Naive thymus-derived CD8-positive, alpha-beta T cell (primary cell): Measurements from ENCODE around the gene UBE2E2. TPM values are rescaled to one million over a fixed set of nuclear protein-coding genes. Genes with fewer than 3 reads are reported as not detected.

Source experiments
- ATAC-seq, 2 donors: fragments of 150-1000 bp; cut with Tn5 transposase in 1 of 2; sonication (Bioruptor Pico), chemical (Tn5 transposase) in 1 of 2; 1 replicate in 1 of 2; 2 replicates in 1 of 2; pipeline ENCODE4 v1.10.0; 2021; ENCODE audit warnings: mild to moderate bottlenecking in 2 of 2, moderate library complexity in 2 of 2
- POLR2A ChIA-PET: fragments of 350-600 bp; sonication (Branson Sonifier 250); formaldehyde crosslinking; loops from one replicate; lab custom pipeline; 2021; ENCODE audit warnings: antibody characterized with exemption; lab: Charles Lee
- DNase-seq, 10 donors: peaks; one replicate each; pipeline versions ENCODE4 v3.0.0 to v3.0.0-alpha.2; 2020 to 2022
- H3K27ac Mint-ChIP-seq, 10 donors: one replicate each; pipeline ENCODE4 v1.8.0; 2020 to 2022; ENCODE audit warnings: mild to moderate bottlenecking in 10 of 10, mixed read lengths in 10 of 10, moderate library complexity in 4 of 10, inconsistent platforms in 1 of 10
- H3K27me3 Mint-ChIP-seq, 5 donors: one replicate each; pipeline ENCODE4 v1.8.0; 2021 to 2022; ENCODE audit warnings: mixed read lengths in 5 of 5
- H3K36me3 Mint-ChIP-seq, 3 donors: one replicate each; pipeline ENCODE4 v1.8.0; 2020 to 2022; ENCODE audit warnings: mixed read lengths in 3 of 3, mild to moderate bottlenecking in 2 of 3, inconsistent platforms in 1 of 3
- H3K4me1 Mint-ChIP-seq, 4 donors: one replicate each; pipeline ENCODE4 v1.8.0; 2021 to 2022; ENCODE audit warnings: mixed read lengths in 4 of 4
- H3K4me3 Mint-ChIP-seq, 10 donors: one replicate each; pipeline ENCODE4 v1.8.0; 2020 to 2022; ENCODE audit warnings: mild to moderate bottlenecking in 10 of 10, mixed read lengths in 10 of 10, moderate library complexity in 6 of 10, inconsistent platforms in 1 of 10
- H3K9me3 Mint-ChIP-seq, 9 donors: one replicate each; pipeline ENCODE4 v1.8.0; 2020 to 2022; ENCODE audit warnings: mixed read lengths in 9 of 9, mild to moderate bottlenecking in 3 of 9, inconsistent platforms in 1 of 9, moderate library complexity in 1 of 9
- polyA plus RNA-seq, 3 donors: library from polyadenylated mRNA; unstranded; fragments of 300-500 nt; fragmentation: Illumina TruSeq; gene quantifications; one replicate each; pipeline ENCODE4 v1.2.3, GENCODE V29; 2021
- total RNA-seq, 8 experiments: library from RNA in 2 of 8; stranded (reverse) in 2 of 8; gene quantifications; one replicate each; pipeline ENCODE4 v1.2.3 and lab custom pipeline; 2021 to 2026

The UBE2E2 gene
- total and polyA plus RNA-seq, 5 experiments from 2014 or later, result 12.5 to 19.6 (median 14.0) TPM

DNA sequence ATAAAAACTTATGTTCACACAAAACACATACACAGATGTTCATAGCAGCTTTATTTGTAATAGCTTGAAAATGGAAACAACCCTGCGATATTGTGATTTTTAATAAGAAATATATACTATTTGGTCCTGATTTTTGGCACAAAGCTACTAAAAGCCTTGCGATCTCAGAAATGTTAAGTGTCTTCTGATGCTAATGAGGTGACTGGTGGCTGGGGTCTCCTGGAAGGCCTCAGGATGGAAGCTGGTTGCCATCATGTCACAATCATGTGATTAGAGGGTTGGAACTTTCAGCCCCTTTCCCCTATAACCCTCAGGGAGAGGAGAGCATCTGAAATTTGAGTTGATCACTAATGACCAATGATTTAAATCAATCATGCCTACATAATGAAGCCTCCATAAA lies 324.2 kb downstream of the UBE2E2 start:
- ATAC-seq, result no peak
- no peak for DNase-seq
- no peak overlapping the region for H3K4me3 Mint-ChIP-seq
- peaks cover 0 to 14% (median 1%) of the 10 kb centered on the region in 4 donors for H3K4me1 Mint-ChIP-seq
- POLR2A ChIA-PET, result no interaction called here
- no peak overlapping the region for H3K27ac Mint-ChIP-seq
- no peaks in the 10 kb centered on the region for H3K9me3 Mint-ChIP-seq
- no peaks in the 10 kb centered on the region for H3K27me3 Mint-ChIP-seq
- H3K36me3 Mint-ChIP-seq, result peaks cover 0 to 2% (median 0%) of the 10 kb centered on the region in 3 donors

DNA sequence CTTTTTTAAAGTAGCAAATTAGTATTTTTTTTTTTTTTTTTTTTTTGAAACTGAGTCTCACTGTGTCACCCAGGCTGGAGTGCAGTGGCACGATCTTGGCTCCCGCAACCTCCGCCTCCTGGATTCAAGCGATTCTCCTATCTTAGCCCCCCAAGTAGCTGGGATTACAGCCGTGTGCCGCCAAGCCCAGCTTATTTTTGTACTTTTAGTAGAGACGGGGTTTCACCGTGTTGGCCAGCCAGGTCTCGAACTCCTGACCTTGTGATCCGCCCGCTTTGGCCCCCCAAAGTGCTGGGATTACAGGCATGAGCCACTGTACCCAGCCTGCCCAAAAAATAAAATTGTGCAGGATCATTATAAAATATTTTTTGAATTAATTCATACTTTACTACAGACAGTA lies 330.5 kb downstream of the UBE2E2 start:
- ATAC-seq (no peak), DNase-seq (no peak)
- peaks cover 0 to 7% (median 0%) of the 10 kb centered on the region in 4 donors for H3K4me1 Mint-ChIP-seq
- H3K27me3 Mint-ChIP-seq, result no peaks in the 10 kb centered on the region
- H3K4me3 Mint-ChIP-seq, result no peak overlapping the region
- POLR2A ChIA-PET, result interaction anchor here (0.7 kb wide), 1 partner anchor 38 kb away, joined by 4 read pairs; no protein-coding TSS in a partner anchor
- H3K36me3 Mint-ChIP-seq, result peaks cover 0 to 8% (median 5%) of the 10 kb centered on the region in 3 donors
- no peak overlapping the region for H3K27ac Mint-ChIP-seq
- no peaks in the 10 kb centered on the region for H3K9me3 Mint-ChIP-seq

- Mint-ChIP-seq H3K27me3 (no peaks in the 10 kb centered on the region), H3K4me1 (peaks cover 0 to 6% (median 0%) of the 10 kb centered on the region in 4 donors), H3K4me3 (no peak overlapping the region), H3K36me3 (peaks cover 0 to 8% (median 5%) of the 10 kb centered on the region in 3 donors), H3K27ac (no peak overlapping the region), H3K9me3 (no peaks in the 10 kb centered on the region)
- POLR2A ChIA-PET, result interaction anchor here (0.7 kb wide), 1 partner anchor 38 kb away, joined by 4 read pairs; no protein-coding TSS in a partner anchor
- DNase-seq (no peak), ATAC-seq (no peak)
Measured at GRCh38 chr3:23533996-23534395, 330.9 kb downstream of the UBE2E2 start.

DNA sequence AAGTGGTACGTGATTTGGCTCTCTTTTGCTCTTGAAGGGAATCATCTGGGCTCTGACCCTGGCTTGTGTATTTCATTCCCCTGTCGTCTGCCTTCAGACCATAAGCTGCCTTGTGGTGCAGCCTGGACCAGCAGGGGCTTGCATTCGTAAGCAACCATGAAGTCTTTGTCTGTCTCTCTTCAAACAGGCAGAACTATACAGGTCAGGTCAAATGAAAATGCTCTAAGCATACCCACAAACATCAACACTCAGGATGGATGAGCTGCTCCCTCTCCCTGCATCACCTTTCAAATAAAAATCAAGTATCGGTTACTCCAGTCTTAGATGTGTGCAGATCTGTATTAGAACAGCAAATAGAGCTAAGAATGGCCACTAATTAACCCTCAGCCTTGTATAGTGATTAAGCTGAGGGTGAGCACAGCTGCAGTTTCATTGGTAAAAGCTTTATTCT lies 334.0 kb downstream of the UBE2E2 start:
- Mint-ChIP-seq H3K27me3 (no peaks in the 10 kb centered on the region), H3K4me3 (no peak overlapping the region), H3K36me3 (peaks cover 0 to 8% (median 5%) of the 10 kb centered on the region in 3 donors), H3K27ac (no peak overlapping the region), H3K9me3 (no peaks in the 10 kb centered on the region), H3K4me1 (no peaks in the 10 kb centered on the region)
- POLR2A ChIA-PET, result no interaction called here
- ATAC-seq (no peak), DNase-seq (no peak)

DNA sequence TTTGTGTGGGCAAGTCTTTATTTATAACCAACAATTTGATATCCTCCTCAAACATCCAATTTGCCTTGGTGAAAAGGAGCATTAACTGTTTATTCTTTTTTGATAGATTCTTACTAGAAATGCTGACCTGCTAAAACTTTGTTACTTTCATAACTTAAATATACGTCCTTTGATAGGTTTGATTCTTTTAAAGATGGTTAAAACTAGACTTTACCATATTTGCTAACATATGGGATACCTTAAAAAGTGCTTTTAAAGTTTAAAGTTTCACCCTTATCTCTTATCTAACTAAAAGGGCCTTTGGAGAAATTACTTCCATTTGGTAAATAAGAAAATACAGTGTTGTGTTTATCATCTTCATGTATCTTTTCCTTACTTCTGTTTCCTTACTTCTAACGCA lies 336.1 kb downstream of the UBE2E2 start:
- Mint-ChIP-seq H3K4me1 (no peaks in the 10 kb centered on the region), H3K4me3 (no peak overlapping the region), H3K27me3 (no peaks in the 10 kb centered on the region), H3K36me3 (peaks cover 0 to 4% (median 1%) of the 10 kb centered on the region in 3 donors), H3K27ac (no peak overlapping the region), H3K9me3 (no peaks in the 10 kb centered on the region)
- POLR2A ChIA-PET, result no interaction called here
- DNase-seq, result no peak
- no peak for ATAC-seq

- POLR2A ChIA-PET, result no interaction called here
- no peaks in the 10 kb centered on the region for H3K27me3 Mint-ChIP-seq
- ATAC-seq, result no peak
Measured at GRCh38 chr3:23540600-23540999, 337.5 kb downstream of the UBE2E2 start.

DNA sequence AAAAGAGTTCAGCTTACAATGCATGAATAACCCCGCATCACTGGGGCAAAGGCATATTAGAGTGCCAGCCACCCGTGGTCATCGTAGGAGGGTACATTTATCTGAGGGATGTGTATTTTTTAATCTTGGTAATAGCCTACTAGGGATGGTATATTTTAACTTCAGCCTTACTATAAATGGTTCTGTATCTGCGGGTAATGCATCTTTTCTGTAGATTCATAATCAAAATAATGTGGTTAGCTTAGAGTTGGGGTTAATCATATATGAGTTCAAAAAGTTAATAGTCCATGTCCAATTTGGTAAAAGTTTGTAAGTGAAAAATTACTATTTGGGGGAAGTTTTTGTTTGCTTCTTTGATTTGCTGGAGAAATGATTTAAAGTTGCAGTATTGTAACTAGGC lies 339.0 kb downstream of the UBE2E2 start:
- H3K36me3 Mint-ChIP-seq, result no peaks in the 10 kb centered on the region
- H3K27ac Mint-ChIP-seq, result no peak overlapping the region
- POLR2A ChIA-PET, result no interaction called here
- no peaks in the 10 kb centered on the region for H3K9me3 Mint-ChIP-seq
- no peak overlapping the region for H3K4me3 Mint-ChIP-seq
- DNase-seq (no peak), ATAC-seq (no peak)
- H3K4me1 Mint-ChIP-seq, result no peaks in the 10 kb centered on the region
- H3K27me3 Mint-ChIP-seq, result no peaks in the 10 kb centered on the region

More at GRCh38 chr3:23540600-23540999, 337.5 kb downstream of the UBE2E2 start:
- Mint-ChIP-seq H3K36me3 (no peaks in the 10 kb centered on the region), H3K9me3 (no peaks in the 10 kb centered on the region), H3K27ac (no peak overlapping the region), H3K4me3 (no peak overlapping the region), H3K4me1 (no peaks in the 10 kb centered on the region)
- no peak for DNase-seq

DNA sequence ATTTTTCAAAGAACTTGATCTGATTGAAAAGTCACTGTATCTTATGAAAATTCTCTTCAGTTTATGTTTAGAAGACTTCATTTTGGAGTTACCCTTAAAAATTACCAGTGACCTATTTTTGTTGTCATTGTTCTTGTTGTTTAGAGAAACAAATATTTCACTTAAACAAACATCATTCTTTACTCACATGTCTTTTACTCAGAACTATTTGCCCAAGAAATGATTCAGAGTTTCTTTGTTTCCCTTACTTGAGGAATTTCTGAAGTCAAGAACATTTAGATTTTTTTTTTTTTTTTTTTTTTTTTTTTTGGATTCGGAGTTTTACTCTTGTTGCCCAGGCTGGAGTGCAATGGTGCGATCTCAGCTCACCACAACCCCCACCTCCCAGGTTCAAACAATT lies 343.1 kb downstream of the UBE2E2 start:
- Mint-ChIP-seq H3K27ac (no peak overlapping the region), H3K27me3 (no peaks in the 10 kb centered on the region), H3K36me3 (no peaks in the 10 kb centered on the region), H3K4me1 (peaks cover 0 to 2% (median 0%) of the 10 kb centered on the region in 4 donors), H3K9me3 (no peaks in the 10 kb centered on the region), H3K4me3 (no peak overlapping the region)
- DNase-seq (no peak), ATAC-seq (no peak)
- POLR2A ChIA-PET, result no interaction called here

GRCh38 chr3:23547905-23548650 lies 345.0 kb downstream of the UBE2E2 start:
- Mint-ChIP-seq H3K4me1 (peaks cover 0 to 2% (median 0%) of the 10 kb centered on the region in 4 donors), H3K27me3 (no peaks in the 10 kb centered on the region), H3K9me3 (no peaks in the 10 kb centered on the region), H3K27ac (no peak overlapping the region), H3K36me3 (no peaks in the 10 kb centered on the region), H3K4me3 (no peak overlapping the region)
- POLR2A ChIA-PET, result no interaction called here
- ATAC-seq, result no peak
- no peak for DNase-seq

GRCh38 chr3:23548706-23549105 lies 345.6 kb downstream of the UBE2E2 start:
- Mint-ChIP-seq H3K4me3 (no peak overlapping the region), H3K36me3 (no peaks in the 10 kb centered on the region), H3K27ac (no peak overlapping the region), H3K27me3 (no peaks in the 10 kb centered on the region), H3K4me1 (peaks cover 0 to 2% (median 0%) of the 10 kb centered on the region in 4 donors), H3K9me3 (no peaks in the 10 kb centered on the region)
- POLR2A ChIA-PET, result no interaction called here
- ATAC-seq (no peak), DNase-seq (no peak)

- DNase-seq (no peak), ATAC-seq (no peak)
- H3K36me3 Mint-ChIP-seq, result no peaks in the 10 kb centered on the region
- no peaks in the 10 kb centered on the region for H3K27me3 Mint-ChIP-seq
- peaks cover 0 to 2% (median 0%) of the 10 kb centered on the region in 4 donors for H3K4me1 Mint-ChIP-seq
- POLR2A ChIA-PET, result no interaction called here
- H3K27ac Mint-ChIP-seq, result no peak overlapping the region
- no peaks in the 10 kb centered on the region for H3K9me3 Mint-ChIP-seq
- H3K4me3 Mint-ChIP-seq, result no peak overlapping the region
Measured at GRCh38 chr3:23549148-23549910, 346.2 kb downstream of the UBE2E2 start.

DNA sequence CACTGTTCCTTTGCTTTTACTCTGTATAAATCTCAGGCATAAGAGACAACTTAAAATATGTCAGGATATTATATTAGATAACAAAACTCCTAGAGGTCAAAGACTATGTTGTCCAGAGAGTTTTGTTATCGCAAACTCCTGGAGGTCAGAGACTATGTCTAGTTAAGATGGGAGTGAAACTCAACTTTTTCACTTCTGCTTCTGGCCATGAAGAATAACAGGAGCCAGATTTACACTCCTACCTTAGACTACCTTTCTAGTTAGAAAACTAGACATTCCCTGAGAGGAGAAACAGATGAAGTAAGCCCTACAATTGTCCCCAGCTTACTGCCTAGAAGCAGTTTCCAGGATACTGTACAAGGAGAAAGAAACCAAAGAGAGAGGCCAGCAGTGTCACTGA lies 347.3 kb downstream of the UBE2E2 start:
- Mint-ChIP-seq H3K27ac (no peak overlapping the region), H3K36me3 (no peaks in the 10 kb centered on the region)
- DNase-seq, result no peak

GRCh38 chr3:23552506-23552905 lies 349.4 kb downstream of the UBE2E2 start:
- DNase-seq, result no peak
- H3K4me3 Mint-ChIP-seq, result no peak overlapping the region
- H3K9me3 Mint-ChIP-seq, result peaks cover 0 to 6% (median 0%) of the 10 kb centered on the region in 9 donors
- no peak overlapping the region for H3K27ac Mint-ChIP-seq
- ATAC-seq, result no peak
- H3K36me3 Mint-ChIP-seq, result no peaks in the 10 kb centered on the region
- no peaks in the 10 kb centered on the region for H3K27me3 Mint-ChIP-seq
- H3K4me1 Mint-ChIP-seq, result peaks cover 0 to 2% (median 0%) of the 10 kb centered on the region in 4 donors
- POLR2A ChIA-PET, result no interaction called here

More for the DNA sequence above, 347.3 kb downstream of the UBE2E2 start:
- peaks cover 0 to 4% (median 0%) of the 10 kb centered on the region in 9 donors for H3K9me3 Mint-ChIP-seq
- no peak overlapping the region for H3K4me3 Mint-ChIP-seq
- no peaks in the 10 kb centered on the region for H3K27me3 Mint-ChIP-seq
- POLR2A ChIA-PET, result no interaction called here
- ATAC-seq, result no peak
- peaks cover 0 to 2% (median 0%) of the 10 kb centered on the region in 4 donors for H3K4me1 Mint-ChIP-seq
